ENCODE data around the gene PCDH9.

PCDH9 gene

GRCh38 chr13:66534561-66534960 is 695.6 kb downstream of the PCDH9 start:
- no peak overlapping the region for H3K27ac ChIP-seq
- no peak overlapping the region for H3K4me3 ChIP-seq

- Histone ChIP-seq H3K27ac (no peak overlapping the region), H3K4me3 (no peak overlapping the region)
Observed at GRCh38 chr13:66532845-66533244, 697.3 kb downstream of the PCDH9 start.

GRCh38 chr13:66532146-66532545 is 698.0 kb downstream of the PCDH9 start:
- Histone ChIP-seq H3K27ac (no peak overlapping the region), H3K4me3 (no peak overlapping the region)

GRCh38 chr13:66530686-66531085 is 699.5 kb downstream of the PCDH9 start:
- no peak overlapping the region for H3K4me3 ChIP-seq
- H3K27ac ChIP-seq: no peak overlapping the region

GRCh38 chr13:66530158-66530557 is 700.0 kb downstream of the PCDH9 start:
- no peak overlapping the region for H3K4me3 ChIP-seq
- H3K27ac ChIP-seq: no peak overlapping the region

- H3K4me3 ChIP-seq: no peak overlapping the region
- H3K27ac ChIP-seq: no peak overlapping the region
Observed at GRCh38 chr13:66528944-66529576, 701.1 kb downstream of the PCDH9 start.

- no peak overlapping the region for H3K4me3 ChIP-seq
- H3K27ac ChIP-seq: no peak overlapping the region
Observed at GRCh38 chr13:66528180-66528579, 702.0 kb downstream of the PCDH9 start.

- no peak overlapping the region for H3K27ac ChIP-seq
- H3K4me3 ChIP-seq: no peak overlapping the region
Observed at GRCh38 chr13:66520511-66521355, 709.4 kb downstream of the PCDH9 start.

GRCh38 chr13:66519259-66519658 is 710.9 kb downstream of the PCDH9 start:
- H3K27ac ChIP-seq: no peak overlapping the region
- no peak overlapping the region for H3K4me3 ChIP-seq

GRCh38 chr13:66518068-66518467 is 712.1 kb downstream of the PCDH9 start:
- H3K4me3 ChIP-seq: no peak overlapping the region
- H3K27ac ChIP-seq: no peak overlapping the region

GRCh38 chr13:66513728-66514127 is 716.4 kb downstream of the PCDH9 start:
- no peak overlapping the region for H3K4me3 ChIP-seq
- H3K27ac ChIP-seq: no peak overlapping the region

GRCh38 chr13:66509175-66509574 is 721.0 kb downstream of the PCDH9 start:
- no peak overlapping the region for H3K4me3 ChIP-seq
- no peak overlapping the region for H3K27ac ChIP-seq

GRCh38 chr13:66508153-66508909 is 721.8 kb downstream of the PCDH9 start:
- no peak overlapping the region for H3K27ac ChIP-seq
- H3K4me3 ChIP-seq: no peak overlapping the region

GRCh38 chr13:66506979-66507378 is 723.2 kb downstream of the PCDH9 start:
- H3K27ac ChIP-seq: no peak overlapping the region
- H3K4me3 ChIP-seq: no peak overlapping the region

- no peak overlapping the region for H3K27ac ChIP-seq
- no peak overlapping the region for H3K4me3 ChIP-seq
Observed at GRCh38 chr13:66506051-66506777, 723.9 kb downstream of the PCDH9 start.

- no peak overlapping the region for H3K4me3 ChIP-seq
- no peak overlapping the region for H3K27ac ChIP-seq
Observed at GRCh38 chr13:66503890-66504289, 726.2 kb downstream of the PCDH9 start.

GRCh38 chr13:66501181-66501580 is 729.0 kb downstream of the PCDH9 start:
- Histone ChIP-seq H3K27ac (no peak overlapping the region), H3K4me3 (no peak overlapping the region)

- Histone ChIP-seq H3K4me3 (no peak overlapping the region), H3K27ac (no peak overlapping the region)
Observed at GRCh38 chr13:66492479-66492878, 737.7 kb downstream of the PCDH9 start.

GRCh38 chr13:66491251-66491650 is 738.9 kb downstream of the PCDH9 start:
- no peak overlapping the region for H3K27ac ChIP-seq
- no peak overlapping the region for H3K4me3 ChIP-seq

GRCh38 chr13:66489586-66489985 is 740.5 kb downstream of the PCDH9 start:
- H3K4me3 ChIP-seq: no peak overlapping the region
- H3K27ac ChIP-seq: no peak overlapping the region

All from skin epidermis (tissue), 12 donors.